ENCODE results near the gene CCT2. TPM values are rescaled to one million over a fixed set of nuclear protein-coding genes. Genes with fewer than 3 reads are reported as not detected.

Gene CCT2
- total RNA-seq, 4 donors from 2014 or later: 124 to 153 (median 138) TPM

DNA sequence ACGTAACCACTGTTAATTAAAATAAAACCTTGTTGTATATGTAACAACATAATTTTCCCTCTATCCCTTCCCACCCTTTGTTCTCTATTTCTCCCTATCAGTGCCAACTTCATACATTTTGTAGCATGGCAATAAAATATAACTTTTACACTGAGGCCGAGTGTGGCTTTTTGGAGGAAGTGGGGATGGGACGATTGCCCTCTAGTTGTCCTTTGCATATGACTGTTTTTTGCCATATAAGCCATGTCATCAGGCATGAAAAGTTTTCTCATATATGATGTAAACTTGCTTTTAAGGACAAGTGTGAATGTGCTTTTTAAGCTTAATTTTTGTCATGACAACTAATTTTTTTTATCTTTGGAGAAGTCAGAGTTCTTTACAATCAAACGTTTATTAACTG lies 6.2 kb upstream of the CCT2 start:
- Histone ChIP-seq H3K4me1 (no peaks in the 10 kb centered on the region), H3K36me3 (peaks cover 0 to 17% of the 10 kb centered on the region in 2 donors), H3K27me3 (no peaks in the 10 kb centered on the region), H3K27ac (no peak overlapping the region), H3K9me3 (no peaks in the 10 kb centered on the region), H3K4me3 (no peak overlapping the region)
- in situ Hi-C loops (cut with MboI; ENCODE audit: low sequenced_read_pairs in 4 of 4) (loop anchor here in 3 of 4 donors (10.0 to 25.0 kb wide), 3 partner anchors 104 to 742 kb away; partner anchors contain the start of genes YEATS4 (in 2 of the 3) and FRS2 (in 1 of the 3)), intact Hi-C loops (cut with DNase I; ENCODE audit: low total_unique reads) (no loop called here)
- TF ChIP-seq, protein P1, sequence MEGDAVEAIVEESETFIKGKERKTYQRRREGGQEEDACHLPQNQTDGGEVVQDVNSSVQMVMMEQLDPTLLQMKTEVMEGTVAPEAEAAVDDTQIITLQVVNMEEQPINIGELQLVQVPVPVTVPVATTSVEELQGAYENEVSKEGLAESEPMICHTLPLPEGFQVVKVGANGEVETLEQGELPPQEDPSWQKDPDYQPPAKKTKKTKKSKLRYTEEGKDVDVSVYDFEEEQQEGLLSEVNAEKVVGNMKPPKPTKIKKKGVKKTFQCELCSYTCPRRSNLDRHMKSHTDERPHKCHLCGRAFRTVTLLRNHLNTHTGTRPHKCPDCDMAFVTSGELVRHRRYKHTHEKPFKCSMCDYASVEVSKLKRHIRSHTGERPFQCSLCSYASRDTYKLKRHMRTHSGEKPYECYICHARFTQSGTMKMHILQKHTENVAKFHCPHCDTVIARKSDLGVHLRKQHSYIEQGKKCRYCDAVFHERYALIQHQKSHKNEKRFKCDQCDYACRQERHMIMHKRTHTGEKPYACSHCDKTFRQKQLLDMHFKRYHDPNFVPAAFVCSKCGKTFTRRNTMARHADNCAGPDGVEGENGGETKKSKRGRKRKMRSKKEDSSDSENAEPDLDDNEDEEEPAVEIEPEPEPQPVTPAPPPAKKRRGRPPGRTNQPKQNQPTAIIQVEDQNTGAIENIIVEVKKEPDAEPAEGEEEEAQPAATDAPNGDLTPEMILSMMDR (IDR thresholded peaks at IDR 0.05 in 4 of 5, conservative IDR thresholded peaks at IDR 0.05 in 1 of 5): no peak
- TF ChIP-seq POLR2A (IDR thresholded peaks at IDR 0.05): no peak
- DNase-seq: no peak
- no peak for ATAC-seq

DNA sequence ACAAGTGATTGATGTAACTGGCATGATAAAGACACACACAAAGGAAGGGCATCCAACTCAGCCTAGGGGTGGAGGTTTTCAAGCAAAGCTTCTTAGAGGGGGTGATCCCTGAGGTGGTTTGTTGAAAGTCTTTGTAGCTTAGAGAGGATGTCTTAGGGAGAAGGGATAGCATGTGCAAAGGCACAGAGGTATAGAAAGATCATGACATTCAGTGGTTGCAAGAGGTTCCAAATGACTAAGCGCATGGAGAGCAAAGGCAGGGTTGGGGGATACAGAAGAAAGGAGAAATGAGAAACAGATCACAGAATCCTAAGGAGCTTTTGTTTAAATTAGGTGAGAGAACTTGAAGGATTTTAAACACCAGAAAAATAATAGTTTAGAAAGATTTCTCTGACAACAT lies 5.2 kb upstream of the CCT2 start:
- no peak overlapping the region for H3K4me3 ChIP-seq
- H3K9me3 ChIP-seq: no peaks in the 10 kb centered on the region
- no peak for TF ChIP-seq POLR2A (IDR thresholded peaks at IDR 0.05)
- TF ChIP-seq, protein P1 (IDR thresholded peaks at IDR 0.05 in 4 of 5, conservative IDR thresholded peaks at IDR 0.05 in 1 of 5): no peak
- ATAC-seq (no peak), DNase-seq (no peak)
- no peak overlapping the region for H3K27ac ChIP-seq
- no peaks in the 10 kb centered on the region for H3K27me3 ChIP-seq
- intact Hi-C loops (cut with DNase I; ENCODE audit: low total_unique reads) (loop anchor here (10.0 kb wide), 1 partner anchor 155 kb away; the partner anchor contains the start of gene RAB3IP), in situ Hi-C loops (cut with MboI; ENCODE audit: low sequenced_read_pairs in 4 of 4) (loop anchor here in 1 of 4 donors (25.0 kb wide), 1 partner anchor 743 kb away; no protein-coding TSS in a partner anchor)
- H3K4me1 ChIP-seq: no peaks in the 10 kb centered on the region
- peaks cover 0 to 6% of the 10 kb centered on the region in 2 donors for H3K36me3 ChIP-seq

DNA sequence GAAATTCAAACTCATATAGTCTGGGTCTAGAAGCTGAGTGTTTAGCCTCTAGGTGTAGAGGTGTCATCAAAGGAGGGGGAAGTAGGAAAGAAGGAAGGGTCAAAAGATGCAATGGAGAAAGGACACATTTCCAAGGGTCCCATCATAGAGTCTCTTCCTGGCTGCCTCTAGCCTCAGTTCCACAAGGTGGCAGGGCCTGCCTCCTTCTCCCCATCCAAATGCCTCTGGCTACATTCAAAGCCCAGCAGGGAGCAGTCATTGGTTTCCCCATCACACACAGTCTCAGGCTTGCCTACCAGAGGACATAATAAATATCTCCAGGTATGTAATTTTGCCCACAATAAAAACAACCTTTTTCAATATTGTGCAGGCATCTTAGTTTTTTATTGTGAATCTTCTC lies 2.1 kb upstream of the CCT2 start:
- DNase-seq: no peak
- Histone ChIP-seq H3K9me3 (no peaks in the 10 kb centered on the region), H3K4me3 (no peak overlapping the region), H3K4me1 (peaks cover 5 to 9% of the 10 kb centered on the region in 2 donors), H3K36me3 (peaks cover 0 to 17% of the 10 kb centered on the region in 2 donors), H3K27ac (no peak overlapping the region), H3K27me3 (no peaks in the 10 kb centered on the region)
- intact Hi-C loops (cut with DNase I; ENCODE audit: low total_unique reads) (loop anchor here (10.0 kb wide), 1 partner anchor 152 kb away; the partner anchor contains the start of gene RAB3IP), in situ Hi-C loops (cut with MboI; ENCODE audit: low sequenced_read_pairs in 4 of 4) (loop anchor here in 1 of 4 donors (25.0 kb wide), 1 partner anchor 746 kb away; no protein-coding TSS in a partner anchor)
- no peak for ATAC-seq
- no peak for TF ChIP-seq POLR2A (IDR thresholded peaks at IDR 0.05)
- TF ChIP-seq, protein P1 (IDR thresholded peaks at IDR 0.05 in 4 of 5, conservative IDR thresholded peaks at IDR 0.05 in 1 of 5): no peak

GRCh38 chr12:69588527-69588926 lies 3.3 kb downstream of the CCT2 start:
- Histone ChIP-seq H3K36me3 (peaks cover 4 to 70% of the 10 kb centered on the region in 2 donors), H3K4me3 (no peak overlapping the region), H3K9me3 (no peaks in the 10 kb centered on the region), H3K4me1 (peaks cover 5 to 9% of the 10 kb centered on the region in 2 donors), H3K27ac (no peak overlapping the region), H3K27me3 (no peaks in the 10 kb centered on the region)
- TF ChIP-seq, protein P1 (IDR thresholded peaks at IDR 0.05 in 4 of 5, conservative IDR thresholded peaks at IDR 0.05 in 1 of 5): no peak
- no peak for TF ChIP-seq POLR2A (IDR thresholded peaks at IDR 0.05)
- no peak for ATAC-seq
- no peak for DNase-seq
- intact Hi-C loops (cut with DNase I; ENCODE audit: low total_unique reads): loop anchor here (5.0 to 10.0 kb wide), 6 partner anchors 54 to 351 kb away; partner anchors contain the start of genes CPSF6, RAB3IP and YEATS4
- in situ Hi-C loops (cut with MboI; ENCODE audit: low sequenced_read_pairs in 4 of 4): loop anchor here in 1 of 4 donors (25.0 kb wide), 1 partner anchor 751 kb away; no protein-coding TSS in a partner anchor
